GM12875 (cell line): Measurements from ENCODE around the gene EPSTI1.
A peak's percentile ranks its signal among the peaks of the same experiment; 100 is the strongest.

ENCODE experiments used
- H3K4me3 ChIP-seq: one replicate; pipeline ENCODE4 v1.5.1; 2011; ENCODE audit warnings: low read depth, low read length, control low read depth
- CTCF ChIP-seq: IDR thresholded peaks from 2 replicates; pipeline ENCODE4 v1.5.1; 2011; ENCODE audit warnings: low read depth, mild to moderate bottlenecking, control low read depth, inconsistent platforms, low read length, moderate library complexity, borderline replicate concordance; ENCODE audit not compliant: insufficient read depth

Gene EPSTI1

GRCh38 chr13:42894765-42895243 lies 97.2 kb downstream of the EPSTI1 start:
- no peak for TF ChIP-seq CTCF
- H3K4me3 ChIP-seq, result no peak overlapping the region

- no peak for TF ChIP-seq CTCF
- H3K4me3 ChIP-seq, result no peak overlapping the region
These were observed 98.8 kb downstream of the EPSTI1 start for GRCh38 chr13:42893214-42893671.

- TF ChIP-seq CTCF, result no peak
- no peak overlapping the region for H3K4me3 ChIP-seq
These were observed 99.3 kb downstream of the EPSTI1 start for GRCh38 chr13:42892760-42893159.

GRCh38 chr13:42891591-42891990 lies 100.5 kb downstream of the EPSTI1 start:
- TF ChIP-seq CTCF, result no peak
- no peak overlapping the region for H3K4me3 ChIP-seq

GRCh38 chr13:42885325-42885724 lies 106.7 kb downstream of the EPSTI1 start:
- TF ChIP-seq CTCF, result no peak
- no peak overlapping the region for H3K4me3 ChIP-seq

- TF ChIP-seq CTCF, result 0 out of 2 replicates have a peak, but pooled peaks have one; percentile 4
- H3K4me3 ChIP-seq, result no peak overlapping the region
These were observed 108.1 kb downstream of the EPSTI1 start for GRCh38 chr13:42883771-42884467.

GRCh38 chr13:42883142-42883541 lies 108.9 kb downstream of the EPSTI1 start:
- no peak overlapping the region for H3K4me3 ChIP-seq
- TF ChIP-seq CTCF, result no peak
